Gastrocnemius medialis (tissue), 4 donors: ENCODE measurements around the gene MYLK. TPM values are rescaled to one million over a fixed set of nuclear protein-coding genes. Genes with fewer than 3 reads are reported as not detected.

Experiments
- ATAC-seq, 2 donors: fragments of 150-250 bp; one replicate each; pipeline ENCODE4 v1.9.1; 2016
- DNase-seq, 2 donors: peaks; one replicate each; pipeline ENCODE4 v3.0.0-alpha.2; 2019
- H3K27ac ChIP-seq, 4 donors: fragments of 200-600 bp; sonication (generic); 1 replicate in 1 of 4; 2 replicates in 3 of 4; pipeline ENCODE4 v1.5.1; 2016 to 2018; ENCODE audit warnings: mild to moderate bottlenecking in 2 of 4, moderate library complexity in 1 of 4
- H3K27me3 ChIP-seq, 3 donors: fragments of 200-600 bp; sonication (generic) in 2 of 3; 1 replicate in 1 of 3; 2 replicates in 2 of 3; pipeline versions ENCODE4 v1.5.1 to v1.6.0; 2016 to 2019; ENCODE audit warnings: mild to moderate bottlenecking in 1 of 3, moderate library complexity in 1 of 3
- H3K36me3 ChIP-seq, 2 donors: fragments of 200-600 bp; sonication (generic) in 1 of 2; one replicate each; pipeline ENCODE4 v1.5.1; 2017 to 2018
- H3K4me1 ChIP-seq, 2 donors: fragments of 200-600 bp; sonication (generic) in 1 of 2; one replicate each; pipeline ENCODE4 v1.5.1; 2016 to 2017; ENCODE audit warnings: mild to moderate bottlenecking in 2 of 2
- H3K4me3 ChIP-seq, 4 donors: fragments of 200-600 bp; sonication (generic) in 3 of 4; 1 replicate in 1 of 4; 2 replicates in 3 of 4; pipeline ENCODE4 v1.5.1; 2016 to 2019; ENCODE audit warnings: mild to moderate bottlenecking in 2 of 4
- H3K9me3 ChIP-seq, 3 donors: fragments of 200-600 bp; sonication (generic) in 2 of 3; 1 replicate in 1 of 3; 2 replicates in 2 of 3; pipeline ENCODE4 v1.5.1; 2016 to 2019
- CTCF ChIP-seq, 5 experiments: fragments of 450-650 bp in 3 of 5; fragments of 200-600 bp in 2 of 5; sonication (generic) in 2 of 5; IDR thresholded peaks in 4 of 5; conservative IDR thresholded peaks in 1 of 5; 1 replicate in 4 of 5; 2 replicates in 1 of 5; pipeline ENCODE4 v1.5.1; 2016 to 2019; ENCODE audit warnings: antibody characterized with exemption in 5 of 5, mild to moderate bottlenecking in 3 of 5, moderate library complexity in 3 of 5
- POLR2A ChIP-seq, 2 donors: fragments of 450-650 bp; IDR thresholded peaks; one replicate each; pipeline ENCODE4 v1.6.1; 2017; ENCODE audit warnings: antibody characterized with exemption in 2 of 2, mild to moderate bottlenecking in 2 of 2, moderate library complexity in 2 of 2
- in situ Hi-C, 4 donors: fragments of 200-750 bp; cut with MboI; loops; one replicate each; pipeline versions ENCODE4 v1.15.0 to v1.8.0; 2017; ENCODE audit warnings: low sequenced_read_pairs in 4 of 4
- intact Hi-C: fragments of 100-400 bp; cut with DNase I; formaldehyde crosslinking; loops from one replicate; pipeline ENCODE4 v1.15.1; 2023; ENCODE audit warnings: low total_unique reads
- total RNA-seq, 4 donors: library from RNA; depleted of rRNA; stranded (reverse); fragments of >200 nt; gene quantifications; one replicate each; pipeline versions ENCODE4 v1.1.0 to v1.2.3, GENCODE V29; 2016

MYLK gene
- total RNA-seq, 4 donors from 2014 or later = 5.6 to 19.6 (median 8.8) TPM

- TF ChIP-seq POLR2A (IDR thresholded peaks at IDR 0.05) = no peak
- no peak for TF ChIP-seq CTCF (IDR thresholded peaks at IDR 0.05 in 4 of 5, conservative IDR thresholded peaks at IDR 0.05 in 1 of 5)
- no peak overlapping the region for H3K4me3 ChIP-seq
- no peaks in the 10 kb centered on the region for H3K4me1 ChIP-seq
- intact Hi-C loops = no loop called here
- in situ Hi-C loops = no loop called here
- no peaks in the 10 kb centered on the region for H3K9me3 ChIP-seq
- no peaks in the 10 kb centered on the region for H3K36me3 ChIP-seq
- DNase-seq (no peak), ATAC-seq (no peak)
- H3K27ac ChIP-seq = no peak overlapping the region
- H3K27me3 ChIP-seq = no peaks in the 10 kb centered on the region
Measured at GRCh38 chr3:123745184-123745855, 138.8 kb downstream of the MYLK start.

GRCh38 chr3:123744064-123744463, 140.1 kb downstream of the MYLK start:
- ATAC-seq (no peak), DNase-seq (no peak)
- in situ Hi-C loops = no loop called here
- no peak overlapping the region for H3K4me3 ChIP-seq
- no peaks in the 10 kb centered on the region for H3K4me1 ChIP-seq
- intact Hi-C loops = no loop called here
- no peaks in the 10 kb centered on the region for H3K27me3 ChIP-seq
- no peak overlapping the region for H3K27ac ChIP-seq
- no peaks in the 10 kb centered on the region for H3K36me3 ChIP-seq
- no peaks in the 10 kb centered on the region for H3K9me3 ChIP-seq
- TF ChIP-seq POLR2A (IDR thresholded peaks at IDR 0.05) (no peak), CTCF (IDR thresholded peaks at IDR 0.05 in 4 of 5, conservative IDR thresholded peaks at IDR 0.05 in 1 of 5) (no peak)

DNA sequence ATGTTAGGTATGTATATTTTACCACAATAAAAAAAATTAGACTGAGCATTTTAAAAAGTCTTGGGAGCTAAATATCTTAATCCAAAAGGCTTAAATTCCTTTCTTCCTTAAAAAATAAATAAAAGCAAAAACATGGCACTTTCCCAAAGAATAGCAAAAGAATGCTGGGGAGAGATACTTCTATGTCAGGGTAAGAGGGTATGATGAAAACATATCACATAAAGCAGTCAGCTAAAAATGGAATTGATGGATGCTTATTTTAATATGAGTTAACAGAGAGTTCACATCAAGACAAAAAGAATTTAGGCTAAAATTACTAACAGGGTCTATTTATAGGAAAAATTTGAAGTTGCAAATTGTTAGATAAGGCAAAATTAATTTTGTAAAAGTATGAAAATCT, 141.0 kb downstream of the MYLK start:
- H3K27ac ChIP-seq = no peak overlapping the region
- DNase-seq (no peak), ATAC-seq (no peak)
- H3K4me3 ChIP-seq = no peak overlapping the region
- in situ Hi-C loops = no loop called here
- TF ChIP-seq POLR2A (IDR thresholded peaks at IDR 0.05) (no peak), CTCF (IDR thresholded peaks at IDR 0.05 in 4 of 5, conservative IDR thresholded peaks at IDR 0.05 in 1 of 5) (no peak)
- intact Hi-C loops = no loop called here
- H3K9me3 ChIP-seq = no peaks in the 10 kb centered on the region
- H3K4me1 ChIP-seq = no peaks in the 10 kb centered on the region
- no peaks in the 10 kb centered on the region for H3K36me3 ChIP-seq
- H3K27me3 ChIP-seq = no peaks in the 10 kb centered on the region

DNA sequence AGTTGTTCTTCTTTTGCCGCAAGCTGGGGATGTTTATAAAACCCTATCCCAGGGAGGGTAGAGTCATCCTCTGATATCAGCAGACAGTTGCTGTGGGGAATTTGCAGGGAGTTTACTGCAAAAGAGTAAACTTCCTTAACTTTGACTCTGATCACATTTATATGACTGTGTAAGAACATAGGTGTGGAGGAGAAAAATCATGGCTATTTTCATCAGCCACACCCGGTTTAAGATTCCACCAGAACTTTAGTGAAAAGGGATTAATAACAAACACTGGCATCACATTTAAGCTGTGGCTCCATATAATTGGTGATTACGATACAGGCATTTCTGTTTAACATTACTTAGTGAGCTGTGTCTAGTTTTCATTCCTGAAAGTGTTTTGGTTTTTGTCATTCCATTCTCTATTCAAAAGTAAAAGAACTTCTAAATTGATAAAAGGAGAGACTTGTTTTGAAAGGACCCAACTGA, 143.1 kb downstream of the MYLK start:
- Histone ChIP-seq H3K4me3 (no peak overlapping the region), H3K27ac (no peak overlapping the region), H3K27me3 (no peaks in the 10 kb centered on the region), H3K9me3 (no peaks in the 10 kb centered on the region), H3K4me1 (no peaks in the 10 kb centered on the region), H3K36me3 (no peaks in the 10 kb centered on the region)
- no peak for ATAC-seq
- in situ Hi-C loops (no loop called here), intact Hi-C loops (no loop called here)
- DNase-seq = no peak
- no peak for TF ChIP-seq CTCF (IDR thresholded peaks at IDR 0.05 in 4 of 5, conservative IDR thresholded peaks at IDR 0.05 in 1 of 5)
- TF ChIP-seq POLR2A (IDR thresholded peaks at IDR 0.05) = no peak

DNA sequence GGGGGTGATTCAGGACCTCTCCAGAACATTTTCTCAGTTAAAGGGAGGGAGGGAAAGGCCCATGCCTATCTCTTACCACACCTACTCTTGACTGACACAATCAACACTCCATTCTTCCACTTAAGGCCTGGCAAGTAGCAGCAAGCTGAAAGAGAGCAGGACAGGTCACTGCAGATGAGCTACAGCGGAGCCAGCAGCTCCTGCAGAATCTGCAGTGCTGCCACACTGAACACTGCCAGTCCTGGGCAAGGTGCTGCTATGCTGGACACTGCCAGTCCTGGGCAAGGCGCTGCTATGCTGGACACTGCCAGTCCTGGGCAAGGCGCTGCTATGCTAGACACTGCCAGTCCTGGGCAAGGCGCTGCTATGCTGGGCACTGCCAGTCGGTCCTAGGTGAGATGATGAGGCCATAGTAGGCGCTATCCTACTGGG, 143.7 kb downstream of the MYLK start:
- H3K4me3 ChIP-seq = no peak overlapping the region
- no peaks in the 10 kb centered on the region for H3K36me3 ChIP-seq
- no peaks in the 10 kb centered on the region for H3K4me1 ChIP-seq
- no peak for DNase-seq
- intact Hi-C loops = no loop called here
- H3K9me3 ChIP-seq = no peaks in the 10 kb centered on the region
- no peak for ATAC-seq
- no peak for TF ChIP-seq POLR2A (IDR thresholded peaks at IDR 0.05)
- TF ChIP-seq CTCF (IDR thresholded peaks at IDR 0.05 in 4 of 5, conservative IDR thresholded peaks at IDR 0.05 in 1 of 5) = no peak
- H3K27ac ChIP-seq = no peak overlapping the region
- H3K27me3 ChIP-seq = no peaks in the 10 kb centered on the region
- in situ Hi-C loops = no loop called here
